ENCODE measurements around the gene ACSBG1. TPM values are rescaled to one million over a fixed set of nuclear protein-coding genes. Genes with fewer than 3 reads are reported as not detected.
"Not testable (repeated sequence)": the region's sequence is repeated elsewhere in the genome, so short reads cannot be mapped to it uniquely, and the experiment has no call there.

Gene ACSBG1
- total RNA-seq, 2 donors from 2014 or later, result 7.4 TPM; not detected in 1

DNA sequence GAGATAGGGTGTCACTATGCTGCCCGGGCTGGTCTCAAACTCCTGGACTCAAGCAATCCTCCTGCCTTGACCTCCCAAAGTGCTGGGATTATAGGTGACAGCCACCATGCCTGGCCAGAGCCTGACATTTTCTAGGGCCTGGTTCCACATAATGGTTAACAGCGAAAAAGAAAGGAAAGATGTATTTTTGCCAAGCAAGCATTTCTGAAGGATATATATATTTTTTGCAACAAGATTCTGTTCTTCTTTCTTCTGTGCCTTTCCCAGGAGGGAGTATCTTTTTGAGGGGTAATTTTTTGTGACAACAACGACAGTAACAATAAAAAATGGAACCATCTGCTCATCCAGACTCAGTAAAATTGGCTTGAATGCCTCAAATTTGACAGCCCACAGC lies 21.7 kb upstream of the ACSBG1 start:
- Histone ChIP-seq H3K9me3 (no peaks in the 10 kb centered on the region), H3K36me3 (no peaks in the 10 kb centered on the region), H3K27me3 (replicated peaks; ENCODE audit: insufficient read depth) (no peaks in the 10 kb centered on the region), H3K4me3 (no peak overlapping the region), H3K27ac (no peak overlapping the region), H3K4me1 (replicated peaks) (no peaks in the 10 kb centered on the region)
- WGBS, result 88% methylated on average over 3 of the region's 3 CpGs
- TF ChIP-seq POLR2A (IDR thresholded peaks at IDR 0.05), result no peak
- TF ChIP-seq POLR2AphosphoS5 (IDR thresholded peaks at IDR 0.05), result no peak
- TF ChIP-seq, protein P1, sequence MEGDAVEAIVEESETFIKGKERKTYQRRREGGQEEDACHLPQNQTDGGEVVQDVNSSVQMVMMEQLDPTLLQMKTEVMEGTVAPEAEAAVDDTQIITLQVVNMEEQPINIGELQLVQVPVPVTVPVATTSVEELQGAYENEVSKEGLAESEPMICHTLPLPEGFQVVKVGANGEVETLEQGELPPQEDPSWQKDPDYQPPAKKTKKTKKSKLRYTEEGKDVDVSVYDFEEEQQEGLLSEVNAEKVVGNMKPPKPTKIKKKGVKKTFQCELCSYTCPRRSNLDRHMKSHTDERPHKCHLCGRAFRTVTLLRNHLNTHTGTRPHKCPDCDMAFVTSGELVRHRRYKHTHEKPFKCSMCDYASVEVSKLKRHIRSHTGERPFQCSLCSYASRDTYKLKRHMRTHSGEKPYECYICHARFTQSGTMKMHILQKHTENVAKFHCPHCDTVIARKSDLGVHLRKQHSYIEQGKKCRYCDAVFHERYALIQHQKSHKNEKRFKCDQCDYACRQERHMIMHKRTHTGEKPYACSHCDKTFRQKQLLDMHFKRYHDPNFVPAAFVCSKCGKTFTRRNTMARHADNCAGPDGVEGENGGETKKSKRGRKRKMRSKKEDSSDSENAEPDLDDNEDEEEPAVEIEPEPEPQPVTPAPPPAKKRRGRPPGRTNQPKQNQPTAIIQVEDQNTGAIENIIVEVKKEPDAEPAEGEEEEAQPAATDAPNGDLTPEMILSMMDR (IDR thresholded peaks at IDR 0.05), result no peak
- no peak for DNase-seq (ENCODE audit: low spot score)
- intact Hi-C loops (cut with DNase I), result no loop called here

DNA sequence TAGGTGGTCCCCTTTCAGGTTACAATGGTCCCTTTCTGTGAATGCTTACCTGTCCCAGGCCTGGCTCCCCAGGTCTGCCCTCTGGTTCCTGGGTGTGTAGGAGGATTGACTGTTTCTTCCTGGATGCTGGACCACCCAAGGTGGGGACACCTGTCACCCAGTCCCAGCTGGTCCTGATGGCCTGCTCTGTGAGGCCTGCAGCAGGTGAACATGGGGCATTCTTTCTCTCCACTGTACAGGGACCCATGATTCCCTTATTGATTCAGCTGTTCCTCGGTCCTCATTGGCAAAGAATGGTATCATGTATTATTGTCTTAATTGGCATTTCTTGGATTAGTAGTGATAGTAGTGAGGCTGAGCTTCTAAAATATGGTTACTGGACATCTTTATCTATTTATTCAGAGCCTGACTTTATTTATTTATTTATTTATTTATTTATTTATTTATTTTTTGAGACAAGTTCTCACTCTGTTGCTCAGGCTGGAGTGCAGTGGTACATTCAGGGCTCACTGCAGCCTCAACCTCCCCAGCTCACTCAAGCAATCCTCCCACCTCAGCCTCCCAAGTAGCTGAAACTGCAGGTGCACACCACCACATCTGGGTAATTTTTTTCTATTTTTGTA lies 21.2 kb upstream of the ACSBG1 start:
- Histone ChIP-seq H3K36me3 (no peaks in the 10 kb centered on the region), H3K27me3 (replicated peaks; ENCODE audit: insufficient read depth) (no peaks in the 10 kb centered on the region), H3K27ac (no peak overlapping the region), H3K4me3 (no peak overlapping the region), H3K4me1 (replicated peaks) (no peaks in the 10 kb centered on the region), H3K9me3 (no peaks in the 10 kb centered on the region)
- no peak for DNase-seq (ENCODE audit: low spot score)
- TF ChIP-seq, protein P1 (IDR thresholded peaks at IDR 0.05), result no peak
- no peak for TF ChIP-seq POLR2AphosphoS5 (IDR thresholded peaks at IDR 0.05)
- TF ChIP-seq POLR2A (IDR thresholded peaks at IDR 0.05), result no peak
- 92% methylated on average over 1 of the region's 1 CpG for WGBS
- intact Hi-C loops (cut with DNase I), result no loop called here

DNA sequence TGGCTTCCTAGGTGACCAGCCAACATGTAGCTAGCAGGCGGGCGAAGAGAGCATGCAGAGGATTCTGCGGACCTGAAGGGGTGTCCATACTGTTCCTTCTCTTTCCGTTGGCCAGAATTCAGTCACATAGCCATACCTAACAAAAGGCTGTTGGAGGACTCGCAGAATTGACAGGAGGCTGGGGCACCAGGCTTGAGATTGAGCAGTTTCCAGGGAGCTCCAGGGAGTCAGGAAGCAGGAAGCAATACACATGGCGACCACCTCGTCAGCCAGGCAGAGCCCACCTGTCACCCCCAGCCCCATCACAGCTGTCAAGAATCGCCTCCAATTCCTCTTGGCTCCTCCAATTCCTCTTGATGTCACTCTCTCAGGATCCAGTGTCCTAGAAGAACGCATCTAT lies 16.8 kb upstream of the ACSBG1 start:
- Histone ChIP-seq H3K27me3 (replicated peaks; ENCODE audit: insufficient read depth) (no peaks in the 10 kb centered on the region), H3K4me1 (replicated peaks) (no peaks in the 10 kb centered on the region), H3K9me3 (no peaks in the 10 kb centered on the region), H3K36me3 (no peaks in the 10 kb centered on the region), H3K27ac (no peak overlapping the region), H3K4me3 (no peak overlapping the region)
- 76% methylated on average over 9 of the region's 9 CpGs for WGBS
- TF ChIP-seq, protein P1 (IDR thresholded peaks at IDR 0.05), result no peak
- TF ChIP-seq POLR2AphosphoS5 (IDR thresholded peaks at IDR 0.05), result no peak
- no peak for TF ChIP-seq POLR2A (IDR thresholded peaks at IDR 0.05)
- intact Hi-C loops (cut with DNase I), result no loop called here
- DNase-seq (ENCODE audit: low spot score), result no peak

DNA sequence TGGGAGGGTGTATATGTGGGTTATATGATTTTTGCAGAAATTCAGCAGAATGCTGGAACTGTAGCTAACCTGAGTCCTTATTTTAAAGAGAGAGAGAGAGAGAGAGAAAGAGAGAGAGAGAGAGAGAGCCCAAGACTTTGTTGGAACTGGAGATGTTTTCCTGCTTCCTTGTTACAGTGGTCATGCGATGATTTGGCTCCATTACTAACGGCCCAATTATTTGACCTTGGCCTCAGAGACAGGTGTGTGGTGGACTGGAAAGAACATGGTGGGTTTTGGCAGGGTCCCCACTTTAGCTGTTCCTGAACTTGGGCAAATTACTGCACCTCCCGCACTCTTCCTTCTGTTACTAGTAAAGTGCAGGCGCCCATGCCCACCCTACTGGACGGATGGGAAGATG lies 14.8 kb upstream of the ACSBG1 start:
- intact Hi-C loops (cut with DNase I), result loop anchor here (10.0 kb wide), 1 partner anchor 284 kb away; no protein-coding TSS in a partner anchor
- Histone ChIP-seq H3K27me3 (replicated peaks; ENCODE audit: insufficient read depth) (no peaks in the 10 kb centered on the region), H3K27ac (no peak overlapping the region), H3K4me1 (replicated peaks) (no peaks in the 10 kb centered on the region), H3K36me3 (no peaks in the 10 kb centered on the region), H3K9me3 (no peaks in the 10 kb centered on the region), H3K4me3 (no peak overlapping the region)
- DNase-seq (ENCODE audit: low spot score), result no peak
- WGBS, result 91% methylated on average over 5 of the region's 5 CpGs
- TF ChIP-seq, protein P1 (IDR thresholded peaks at IDR 0.05), result no peak
- TF ChIP-seq POLR2AphosphoS5 (IDR thresholded peaks at IDR 0.05) (no peak), POLR2A (IDR thresholded peaks at IDR 0.05) (no peak)

DNA sequence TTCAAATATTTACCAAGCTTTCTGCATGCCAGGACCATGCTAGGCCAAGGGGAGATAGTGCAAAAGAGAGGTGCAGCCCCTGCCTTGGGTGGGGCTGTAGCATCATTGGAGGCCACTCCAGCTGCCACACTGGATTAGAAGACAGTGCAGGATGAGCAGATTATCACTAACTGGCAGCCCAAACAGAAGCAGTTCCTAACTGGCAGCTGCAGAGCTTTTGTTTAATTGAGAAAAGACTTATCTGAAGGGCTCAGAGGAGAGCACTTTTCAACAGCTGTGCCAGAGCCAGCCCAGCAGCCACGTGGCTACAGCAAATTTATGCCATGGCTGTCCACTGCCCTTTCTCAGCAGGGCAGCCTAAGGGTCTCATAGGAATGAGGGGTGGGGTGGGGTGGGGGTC lies 13.5 kb upstream of the ACSBG1 start:
- H3K4me1 ChIP-seq (replicated peaks), result no peaks in the 10 kb centered on the region
- no peaks in the 10 kb centered on the region for H3K36me3 ChIP-seq
- no peak overlapping the region for H3K4me3 ChIP-seq
- H3K27ac ChIP-seq, result no peak overlapping the region
- no peak for DNase-seq (ENCODE audit: low spot score)
- no peaks in the 10 kb centered on the region for H3K9me3 ChIP-seq
- no peak for TF ChIP-seq POLR2AphosphoS5 (IDR thresholded peaks at IDR 0.05)
- TF ChIP-seq POLR2A (IDR thresholded peaks at IDR 0.05), result no peak
- TF ChIP-seq, protein P1 (IDR thresholded peaks at IDR 0.05), result no peak
- WGBS, result 88% methylated on average over 1 of the region's 1 CpG
- H3K27me3 ChIP-seq (replicated peaks; ENCODE audit: insufficient read depth), result no peaks in the 10 kb centered on the region
- intact Hi-C loops (cut with DNase I), result loop anchor here (10.0 kb wide), 1 partner anchor 283 kb away; no protein-coding TSS in a partner anchor

DNA sequence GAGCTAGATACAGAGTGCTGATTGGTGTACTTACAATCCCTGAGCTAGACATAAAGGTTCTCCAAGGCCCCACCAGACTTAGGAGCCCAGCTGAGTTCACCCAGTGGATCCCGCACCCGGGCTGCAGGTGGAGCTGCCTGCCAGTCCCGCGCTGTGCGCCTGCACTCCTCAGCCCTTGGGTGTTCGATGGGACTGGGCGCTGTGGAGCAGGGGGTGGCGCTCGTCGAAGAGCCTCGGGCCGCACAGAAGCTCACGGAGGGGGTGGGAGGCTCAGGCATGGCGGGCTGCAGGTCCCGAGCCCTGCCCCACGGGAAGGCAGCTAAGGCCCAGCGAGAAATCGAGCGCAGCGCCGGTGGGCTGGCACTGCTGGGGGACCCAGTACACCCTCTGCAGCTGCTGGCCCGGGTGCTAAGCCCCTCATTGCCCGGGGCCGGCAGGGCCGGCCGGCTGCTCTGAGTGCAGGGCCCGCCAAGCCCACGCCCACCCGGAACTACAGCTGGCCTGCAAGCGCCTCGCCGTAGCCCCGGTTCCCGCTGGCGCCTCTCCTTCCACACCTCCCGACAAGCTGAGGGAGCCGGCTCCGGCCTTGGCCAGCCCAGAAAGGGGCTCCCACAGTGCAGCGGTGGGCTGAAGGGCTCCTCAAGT lies 11.7 kb upstream of the ACSBG1 start:
- H3K4me3 ChIP-seq; H3K27ac ChIP-seq; H3K36me3 ChIP-seq; H3K4me1 ChIP-seq (replicated peaks); DNase-seq (ENCODE audit: low spot score); H3K9me3 ChIP-seq; H3K27me3 ChIP-seq (replicated peaks; ENCODE audit: insufficient read depth): not testable (repeated sequence)
- WGBS, result 97% methylated on average over 36 of the region's 39 CpGs
- intact Hi-C loops (cut with DNase I), result loop anchor here (10.0 kb wide), 1 partner anchor 281 kb away; no protein-coding TSS in a partner anchor

DNA sequence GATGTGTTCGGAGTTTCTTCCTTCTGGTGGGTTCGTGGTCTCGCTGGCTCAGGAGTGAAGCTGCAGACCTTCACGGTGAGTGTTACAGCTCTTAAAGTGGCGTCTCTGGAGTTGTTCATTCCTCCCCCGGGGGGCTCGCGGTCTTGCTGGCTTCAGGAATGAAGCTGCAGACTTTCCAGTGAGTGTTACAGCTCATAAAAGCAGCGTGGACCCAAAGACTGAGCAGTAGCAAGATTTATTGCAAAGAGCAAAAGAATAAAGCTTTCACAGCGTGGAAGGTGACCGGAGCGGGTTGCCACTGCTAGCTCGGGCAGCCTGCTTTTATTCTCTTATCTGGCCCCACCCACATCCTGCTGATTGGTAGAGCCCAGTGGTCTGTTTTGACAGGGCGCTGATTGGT lies 11.0 kb upstream of the ACSBG1 start:
- H3K36me3 ChIP-seq; H3K27me3 ChIP-seq (replicated peaks; ENCODE audit: insufficient read depth); H3K4me1 ChIP-seq (replicated peaks); DNase-seq (ENCODE audit: low spot score); H3K9me3 ChIP-seq; H3K4me3 ChIP-seq; H3K27ac ChIP-seq: not testable (repeated sequence)
- WGBS, result 51% methylated on average over 14 of the region's 14 CpGs
- intact Hi-C loops (cut with DNase I), result loop anchor here (10.0 kb wide), 1 partner anchor 281 kb away; no protein-coding TSS in a partner anchor

Measured in prostate gland (tissue), 2 donors.